Measurements from ENCODE around the gene PIK3AP1.
A peak's percentile ranks its signal among the peaks of the same experiment; 100 is the strongest.
"Not testable (repeated sequence)": the region's sequence is repeated elsewhere in the genome, so short reads cannot be mapped to it uniquely, and the experiment has no call there.

PIK3AP1 gene

DNA sequence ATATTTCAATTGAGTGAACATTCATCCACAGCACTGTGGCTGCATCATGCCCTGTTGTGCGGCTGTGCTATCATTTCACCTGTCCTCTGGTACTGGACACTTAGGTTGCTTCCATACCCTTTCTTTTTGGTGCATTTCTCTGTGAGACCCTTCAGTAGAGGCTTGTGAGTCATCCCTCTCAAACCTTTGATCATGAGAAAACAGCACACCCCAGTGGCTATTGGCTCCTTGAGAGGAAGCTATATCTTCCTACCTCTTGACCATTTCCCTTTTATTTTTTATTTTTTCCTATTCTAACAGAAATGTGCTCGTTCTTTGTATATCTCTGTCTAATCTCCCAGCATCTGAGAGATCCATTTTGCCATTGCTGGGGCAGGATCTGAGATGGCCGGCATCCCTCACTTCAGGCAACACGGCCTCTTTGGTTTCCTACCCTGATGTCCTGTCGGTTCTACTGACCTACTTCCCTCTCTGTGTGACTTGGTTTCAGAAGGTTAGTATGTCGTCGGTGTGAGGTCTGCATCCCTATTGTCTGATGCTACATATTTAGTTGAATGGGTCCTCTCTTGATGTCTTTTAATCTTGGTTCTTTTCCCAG, 23.8 kb upstream of the PIK3AP1 start:
- peak overlapping the region; percentile 21; the same call in 1 of the 2 replicates for H3K9ac ChIP-seq (ENCODE audit: low read length)
- no peak overlapping the region for H3K27ac ChIP-seq (ENCODE audit: low read depth, low read length)
- H3K4me2 ChIP-seq (ENCODE audit: low read depth, low read length, poor library complexity, severe bottlenecking) = no peak overlapping the region
- H2AFZ ChIP-seq (ENCODE audit: low read depth, low read length, severe bottlenecking) = peak overlapping the region; percentile 78
- H3K79me2 ChIP-seq (ENCODE audit: insufficient read depth, low read length) = no peaks in the 10 kb centered on the region
- H3F3A ChIP-seq (ENCODE audit: insufficient read depth) = no peaks in the 10 kb centered on the region
- no peaks in the 10 kb centered on the region for H4K20me1 ChIP-seq (ENCODE audit: low read depth, low read length)
- TF ChIP-seq, protein P1, sequence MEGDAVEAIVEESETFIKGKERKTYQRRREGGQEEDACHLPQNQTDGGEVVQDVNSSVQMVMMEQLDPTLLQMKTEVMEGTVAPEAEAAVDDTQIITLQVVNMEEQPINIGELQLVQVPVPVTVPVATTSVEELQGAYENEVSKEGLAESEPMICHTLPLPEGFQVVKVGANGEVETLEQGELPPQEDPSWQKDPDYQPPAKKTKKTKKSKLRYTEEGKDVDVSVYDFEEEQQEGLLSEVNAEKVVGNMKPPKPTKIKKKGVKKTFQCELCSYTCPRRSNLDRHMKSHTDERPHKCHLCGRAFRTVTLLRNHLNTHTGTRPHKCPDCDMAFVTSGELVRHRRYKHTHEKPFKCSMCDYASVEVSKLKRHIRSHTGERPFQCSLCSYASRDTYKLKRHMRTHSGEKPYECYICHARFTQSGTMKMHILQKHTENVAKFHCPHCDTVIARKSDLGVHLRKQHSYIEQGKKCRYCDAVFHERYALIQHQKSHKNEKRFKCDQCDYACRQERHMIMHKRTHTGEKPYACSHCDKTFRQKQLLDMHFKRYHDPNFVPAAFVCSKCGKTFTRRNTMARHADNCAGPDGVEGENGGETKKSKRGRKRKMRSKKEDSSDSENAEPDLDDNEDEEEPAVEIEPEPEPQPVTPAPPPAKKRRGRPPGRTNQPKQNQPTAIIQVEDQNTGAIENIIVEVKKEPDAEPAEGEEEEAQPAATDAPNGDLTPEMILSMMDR (IDR thresholded peaks at IDR 0.05; ENCODE audit: insufficient read depth, low read length, poor library complexity, severe bottlenecking) = peak; percentile 43
- TF ChIP-seq EZH2phosphoT487 (conservative IDR thresholded peaks at IDR 0.05; ENCODE audit: low read length) = no peak
- no peaks in the 10 kb centered on the region for H3K9me2 ChIP-seq (replicated peaks; ENCODE audit: insufficient read depth, low read length)
- H3K4me3 ChIP-seq (ENCODE audit: insufficient read depth, low read length, poor library complexity, severe bottlenecking) = no peak overlapping the region
- no peaks in the 10 kb centered on the region for H3K36me3 ChIP-seq (ENCODE audit: low read length)
- no peaks in the 10 kb centered on the region for H3K9me3 ChIP-seq (ENCODE audit: insufficient read depth, low read length)
- no peaks in the 10 kb centered on the region for H3K27me3 ChIP-seq (ENCODE audit: low read length)

DNA sequence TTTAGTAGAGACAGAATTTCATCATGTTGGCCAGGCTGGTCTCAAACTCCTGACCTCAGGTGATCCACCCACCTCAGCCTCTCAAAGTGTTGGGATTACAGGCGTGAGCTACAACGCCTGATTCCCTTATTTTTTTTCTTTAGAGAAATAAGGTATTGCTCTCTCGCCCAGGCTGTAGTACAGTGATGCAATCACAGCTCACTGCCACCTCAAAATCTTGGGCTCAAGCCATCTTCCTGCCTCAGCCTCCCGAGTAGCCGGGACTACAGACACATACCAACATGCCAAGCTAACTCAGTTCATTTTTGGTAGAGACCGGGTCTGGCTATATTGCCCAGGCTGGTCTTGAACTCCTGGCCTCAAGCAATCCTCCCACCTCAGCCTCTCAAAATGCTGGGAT, 21.2 kb upstream of the PIK3AP1 start:
- not testable (repeated sequence) for H3K4me3 ChIP-seq (ENCODE audit: insufficient read depth, low read length, poor library complexity, severe bottlenecking); H2AFZ ChIP-seq (ENCODE audit: low read depth, low read length, severe bottlenecking); H3K79me2 ChIP-seq (ENCODE audit: insufficient read depth, low read length); H3K9ac ChIP-seq (ENCODE audit: low read length); H3K4me2 ChIP-seq (ENCODE audit: low read depth, low read length, poor library complexity, severe bottlenecking); H3K36me3 ChIP-seq (ENCODE audit: low read length); H4K20me1 ChIP-seq (ENCODE audit: low read depth, low read length); H3K27ac ChIP-seq (ENCODE audit: low read depth, low read length); H3K9me3 ChIP-seq (ENCODE audit: insufficient read depth, low read length); H3K27me3 ChIP-seq (ENCODE audit: low read length); H3K9me2 ChIP-seq (replicated peaks; ENCODE audit: insufficient read depth, low read length); H3F3A ChIP-seq (ENCODE audit: insufficient read depth)

DNA sequence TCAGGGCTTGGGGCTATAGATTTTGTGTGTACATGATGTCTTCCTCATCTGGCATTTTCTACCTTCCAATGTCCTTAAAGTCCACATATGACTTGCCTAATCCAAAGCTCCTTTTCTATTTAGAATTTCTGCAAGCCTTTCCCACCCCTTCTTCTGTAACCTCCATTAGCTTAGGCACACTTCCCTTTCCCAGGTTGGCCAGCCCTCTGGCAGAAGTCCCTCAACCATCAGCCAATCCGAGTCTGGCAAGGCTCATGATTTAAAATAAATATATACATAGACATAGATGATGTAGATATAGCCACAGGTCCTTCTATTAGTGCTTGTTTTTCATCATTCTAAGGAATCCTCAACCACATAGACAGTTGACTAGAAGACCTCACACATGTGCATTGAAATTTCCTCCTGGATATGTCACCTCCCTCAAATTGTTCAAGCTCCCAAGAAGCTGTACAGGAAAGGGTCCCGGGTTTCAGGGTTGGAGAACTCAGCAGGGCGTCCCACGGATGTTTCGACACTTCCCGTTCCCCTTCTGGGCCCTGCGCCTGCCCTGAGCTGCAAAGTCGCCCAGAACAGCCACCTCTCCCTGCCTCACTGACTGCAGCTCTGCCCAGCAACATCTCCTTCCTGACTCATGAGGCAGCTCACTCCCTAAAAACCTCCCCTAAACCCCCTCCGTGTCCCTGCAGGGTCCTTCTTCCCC, 20.4 kb upstream of the PIK3AP1 start:
- Histone ChIP-seq H3K27me3 (ENCODE audit: low read length) (no peaks in the 10 kb centered on the region), H3K4me2 (ENCODE audit: low read depth, low read length, poor library complexity, severe bottlenecking) (peak overlapping the region; percentile 13), H3K9me3 (ENCODE audit: insufficient read depth, low read length) (no peaks in the 10 kb centered on the region), H3K4me3 (ENCODE audit: insufficient read depth, low read length, poor library complexity, severe bottlenecking) (no peak overlapping the region), H3K79me2 (ENCODE audit: insufficient read depth, low read length) (no peaks in the 10 kb centered on the region), H3K9me2 (replicated peaks; ENCODE audit: insufficient read depth, low read length) (no peaks in the 10 kb centered on the region), H2AFZ (ENCODE audit: low read depth, low read length, severe bottlenecking) (no peak overlapping the region), H4K20me1 (ENCODE audit: low read depth, low read length) (no peaks in the 10 kb centered on the region), H3K36me3 (ENCODE audit: low read length) (no peaks in the 10 kb centered on the region), H3K9ac (ENCODE audit: low read length) (no peak overlapping the region), H3F3A (ENCODE audit: insufficient read depth) (no peaks in the 10 kb centered on the region), H3K27ac (ENCODE audit: low read depth, low read length) (no peak overlapping the region)
- TF ChIP-seq, protein P1 (IDR thresholded peaks at IDR 0.05; ENCODE audit: insufficient read depth, low read length, poor library complexity, severe bottlenecking) = no peak
- no peak for TF ChIP-seq EZH2phosphoT487 (conservative IDR thresholded peaks at IDR 0.05; ENCODE audit: low read length)

DNA sequence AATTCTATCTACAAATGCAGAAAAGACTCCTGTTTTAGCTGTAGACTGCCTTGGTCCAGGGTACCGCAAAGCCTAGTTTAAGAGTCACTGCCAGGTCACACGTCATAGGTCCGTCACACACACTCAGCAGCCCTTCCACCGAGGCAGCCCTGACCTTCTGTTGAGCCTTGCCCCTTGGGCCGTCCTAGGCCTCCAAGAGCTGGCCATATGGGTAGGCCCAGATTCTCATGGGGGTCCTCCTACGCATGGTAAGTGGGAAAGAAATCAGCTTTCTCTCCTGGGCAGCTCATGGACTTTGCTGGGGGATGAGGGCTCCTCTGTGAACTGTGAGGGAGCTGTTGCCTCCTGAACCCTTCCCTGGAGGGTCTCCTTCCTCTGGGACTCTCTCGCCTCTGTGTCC, 19.8 kb upstream of the PIK3AP1 start:
- Histone ChIP-seq H4K20me1 (ENCODE audit: low read depth, low read length) (no peaks in the 10 kb centered on the region), H3F3A (ENCODE audit: insufficient read depth) (no peaks in the 10 kb centered on the region), H3K79me2 (ENCODE audit: insufficient read depth, low read length) (no peaks in the 10 kb centered on the region), H3K4me2 (ENCODE audit: low read depth, low read length, poor library complexity, severe bottlenecking) (no peak overlapping the region), H3K9ac (ENCODE audit: low read length) (no peak overlapping the region), H3K36me3 (ENCODE audit: low read length) (no peaks in the 10 kb centered on the region), H3K9me3 (ENCODE audit: insufficient read depth, low read length) (no peaks in the 10 kb centered on the region), H2AFZ (ENCODE audit: low read depth, low read length, severe bottlenecking) (no peak overlapping the region), H3K27me3 (ENCODE audit: low read length) (no peaks in the 10 kb centered on the region), H3K4me3 (ENCODE audit: insufficient read depth, low read length, poor library complexity, severe bottlenecking) (no peak overlapping the region), H3K9me2 (replicated peaks; ENCODE audit: insufficient read depth, low read length) (no peaks in the 10 kb centered on the region), H3K27ac (ENCODE audit: low read depth, low read length) (no peak overlapping the region)
- no peak for TF ChIP-seq EZH2phosphoT487 (conservative IDR thresholded peaks at IDR 0.05; ENCODE audit: low read length)
- TF ChIP-seq, protein P1 (IDR thresholded peaks at IDR 0.05; ENCODE audit: insufficient read depth, low read length, poor library complexity, severe bottlenecking) = no peak

DNA sequence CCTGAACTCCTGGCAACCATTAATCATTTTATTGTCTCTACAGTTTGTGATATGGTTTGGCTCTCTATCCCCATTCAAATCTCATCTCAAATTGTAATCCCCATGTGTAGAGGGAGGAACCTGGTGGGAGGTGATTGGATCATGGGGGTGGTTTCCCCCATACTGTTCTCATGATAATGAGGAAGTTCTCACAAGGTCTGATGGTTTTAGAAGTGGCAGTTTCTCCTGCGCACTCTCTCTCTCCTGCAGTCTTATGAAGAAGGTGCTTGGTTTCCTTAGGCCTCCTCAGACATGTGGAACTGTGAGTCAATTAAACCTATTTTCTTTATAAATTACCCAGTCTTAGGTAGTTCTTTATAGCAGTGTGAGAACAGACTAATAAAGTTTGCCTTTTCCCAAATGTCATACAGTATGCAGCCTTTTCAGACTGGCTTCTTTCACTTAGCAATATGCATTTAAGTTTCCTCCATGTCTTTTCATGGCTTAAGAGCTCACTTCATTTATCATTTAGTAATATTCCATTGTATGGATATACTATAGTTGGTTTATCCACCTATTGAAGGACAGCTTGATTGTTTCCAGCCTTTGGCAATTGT, 17.1 kb upstream of the PIK3AP1 start:
- not testable (repeated sequence) for H4K20me1 ChIP-seq (ENCODE audit: low read depth, low read length); H3F3A ChIP-seq (ENCODE audit: insufficient read depth); H2AFZ ChIP-seq (ENCODE audit: low read depth, low read length, severe bottlenecking); H3K9me3 ChIP-seq (ENCODE audit: insufficient read depth, low read length); H3K9ac ChIP-seq (ENCODE audit: low read length); H3K27ac ChIP-seq (ENCODE audit: low read depth, low read length); H3K79me2 ChIP-seq (ENCODE audit: insufficient read depth, low read length); H3K27me3 ChIP-seq (ENCODE audit: low read length); H3K9me2 ChIP-seq (replicated peaks; ENCODE audit: insufficient read depth, low read length); H3K4me2 ChIP-seq (ENCODE audit: low read depth, low read length, poor library complexity, severe bottlenecking); H3K36me3 ChIP-seq (ENCODE audit: low read length); H3K4me3 ChIP-seq (ENCODE audit: insufficient read depth, low read length, poor library complexity, severe bottlenecking)
